ENCODE results near the gene CLIC5. TPM values are rescaled to one million over a fixed set of nuclear protein-coding genes. Genes with fewer than 3 reads are reported as not detected.
A peak's percentile ranks its signal among the peaks of the same experiment; 100 is the strongest.

The CLIC5 gene
- total RNA-seq, 1 experiment from 2014 or later, result not detected

DNA sequence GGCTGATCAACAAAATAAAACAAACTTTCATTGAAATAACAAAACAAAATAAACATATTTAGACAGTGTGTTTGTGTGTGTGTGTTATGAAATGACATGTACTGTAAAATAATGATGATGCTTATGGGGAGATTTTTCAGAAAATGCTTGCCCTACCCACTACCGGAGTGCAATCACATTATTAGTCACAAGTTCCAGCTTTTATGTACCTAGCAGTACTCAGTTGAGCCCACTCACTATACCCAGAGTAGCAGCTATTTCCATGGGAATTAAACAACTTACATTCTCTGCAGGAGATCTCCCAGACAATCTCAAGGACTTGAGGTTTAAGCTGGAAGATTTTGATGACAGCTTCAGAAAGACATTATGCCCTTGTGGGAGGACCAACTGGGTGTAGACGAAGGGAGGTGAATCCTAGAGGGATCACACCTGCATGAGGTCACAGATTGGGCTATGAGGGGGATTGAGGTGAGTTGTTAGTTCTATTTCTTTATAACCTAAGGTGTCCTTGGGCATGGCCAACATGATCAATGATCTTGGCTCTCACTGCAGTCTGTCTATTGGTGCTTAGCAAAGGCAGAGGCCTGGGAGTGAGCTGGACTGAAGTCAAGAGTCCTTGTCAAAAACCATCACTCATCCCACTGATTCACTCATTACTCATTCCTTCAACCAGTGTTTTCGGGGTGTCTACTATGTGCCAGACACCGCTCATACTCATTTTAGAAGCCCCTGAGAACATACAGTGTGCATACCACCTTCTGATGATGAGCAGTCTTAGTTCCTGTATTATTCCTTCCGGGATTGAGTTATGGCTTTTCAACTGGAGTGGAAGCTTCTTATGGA is 6.7 kb upstream of the CLIC5 start:
- POLR2A ChIA-PET, result interaction anchor here (0.8 to 0.9 kb wide), 2 partner anchors 10 to 148 kb away, joined by 3 to 5 read pairs; no protein-coding TSS in a partner anchor
- intact Hi-C loops (cut with micrococcal nuclease), result no loop called here
- Mint-ChIP-seq H3K4me3 (ENCODE audit: unreplicated experiment) (no peak overlapping the region), H3K27ac (ENCODE audit: low read depth, unreplicated experiment) (no peak overlapping the region), H3K9me3 (ENCODE audit: unreplicated experiment) (no peaks in the 10 kb centered on the region), H3K36me3 (ENCODE audit: insufficient read depth, unreplicated experiment) (no peaks in the 10 kb centered on the region), H3K27me3 (ENCODE audit: insufficient read depth, unreplicated experiment) (peaks cover 7% of the 10 kb centered on the region), H3K4me1 (ENCODE audit: insufficient read depth, unreplicated experiment) (peaks cover 16% of the 10 kb centered on the region)
- CTCF ChIA-PET, result interaction anchor here (0.6 kb wide), 1 partner anchor 50 kb away, joined by 3 read pairs; no protein-coding TSS in a partner anchor
- peak; percentile 59 for DNase-seq (ENCODE audit: unreplicated experiment)
- BruUV-seq (replicated peaks), result no TSS peak
- TF ChIP-seq, protein P1, sequence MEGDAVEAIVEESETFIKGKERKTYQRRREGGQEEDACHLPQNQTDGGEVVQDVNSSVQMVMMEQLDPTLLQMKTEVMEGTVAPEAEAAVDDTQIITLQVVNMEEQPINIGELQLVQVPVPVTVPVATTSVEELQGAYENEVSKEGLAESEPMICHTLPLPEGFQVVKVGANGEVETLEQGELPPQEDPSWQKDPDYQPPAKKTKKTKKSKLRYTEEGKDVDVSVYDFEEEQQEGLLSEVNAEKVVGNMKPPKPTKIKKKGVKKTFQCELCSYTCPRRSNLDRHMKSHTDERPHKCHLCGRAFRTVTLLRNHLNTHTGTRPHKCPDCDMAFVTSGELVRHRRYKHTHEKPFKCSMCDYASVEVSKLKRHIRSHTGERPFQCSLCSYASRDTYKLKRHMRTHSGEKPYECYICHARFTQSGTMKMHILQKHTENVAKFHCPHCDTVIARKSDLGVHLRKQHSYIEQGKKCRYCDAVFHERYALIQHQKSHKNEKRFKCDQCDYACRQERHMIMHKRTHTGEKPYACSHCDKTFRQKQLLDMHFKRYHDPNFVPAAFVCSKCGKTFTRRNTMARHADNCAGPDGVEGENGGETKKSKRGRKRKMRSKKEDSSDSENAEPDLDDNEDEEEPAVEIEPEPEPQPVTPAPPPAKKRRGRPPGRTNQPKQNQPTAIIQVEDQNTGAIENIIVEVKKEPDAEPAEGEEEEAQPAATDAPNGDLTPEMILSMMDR (IDR thresholded peaks at IDR 0.05; ENCODE audit: unreplicated experiment), result no peak

DNA sequence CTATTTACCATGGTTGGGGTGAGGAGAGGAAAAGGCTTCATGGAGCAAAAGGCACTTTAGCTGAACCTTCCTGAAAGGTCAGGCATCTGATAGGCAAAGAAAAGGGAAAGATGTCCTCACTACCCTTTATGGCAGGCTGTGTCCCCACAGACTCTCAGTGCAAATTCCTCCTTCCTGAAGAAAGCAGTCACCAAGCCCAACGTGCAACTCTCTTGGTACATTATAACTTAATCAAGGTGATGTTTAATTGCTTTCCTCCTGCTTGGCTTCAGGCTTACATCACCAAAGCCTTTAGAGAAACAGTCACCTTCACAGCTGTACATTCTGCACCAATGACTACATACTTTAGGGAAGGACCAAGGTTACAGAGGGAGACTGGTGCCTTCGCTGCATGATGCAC is 2.1 kb upstream of the CLIC5 start:
- POLR2A ChIA-PET, result no interaction called here
- TF ChIP-seq, protein P1 (IDR thresholded peaks at IDR 0.05; ENCODE audit: unreplicated experiment), result no peak
- CTCF ChIA-PET, result interaction anchor here (0.6 kb wide), 1 partner anchor 359 kb away, joined by 4 read pairs; no protein-coding TSS in a partner anchor
- no peak overlapping the region for H3K4me3 Mint-ChIP-seq (ENCODE audit: unreplicated experiment)
- H3K36me3 Mint-ChIP-seq (ENCODE audit: insufficient read depth, unreplicated experiment), result peaks cover 5% of the 10 kb centered on the region
- no peak overlapping the region for H3K27ac Mint-ChIP-seq (ENCODE audit: low read depth, unreplicated experiment)
- H3K9me3 Mint-ChIP-seq (ENCODE audit: unreplicated experiment), result no peaks in the 10 kb centered on the region
- DNase-seq (ENCODE audit: unreplicated experiment), result no peak
- peaks cover 13% of the 10 kb centered on the region for H3K4me1 Mint-ChIP-seq (ENCODE audit: insufficient read depth, unreplicated experiment)
- no TSS peak for BruUV-seq (replicated peaks)
- intact Hi-C loops (cut with micrococcal nuclease), result no loop called here
- peaks cover 45% of the 10 kb centered on the region for H3K27me3 Mint-ChIP-seq (ENCODE audit: insufficient read depth, unreplicated experiment)

DNA sequence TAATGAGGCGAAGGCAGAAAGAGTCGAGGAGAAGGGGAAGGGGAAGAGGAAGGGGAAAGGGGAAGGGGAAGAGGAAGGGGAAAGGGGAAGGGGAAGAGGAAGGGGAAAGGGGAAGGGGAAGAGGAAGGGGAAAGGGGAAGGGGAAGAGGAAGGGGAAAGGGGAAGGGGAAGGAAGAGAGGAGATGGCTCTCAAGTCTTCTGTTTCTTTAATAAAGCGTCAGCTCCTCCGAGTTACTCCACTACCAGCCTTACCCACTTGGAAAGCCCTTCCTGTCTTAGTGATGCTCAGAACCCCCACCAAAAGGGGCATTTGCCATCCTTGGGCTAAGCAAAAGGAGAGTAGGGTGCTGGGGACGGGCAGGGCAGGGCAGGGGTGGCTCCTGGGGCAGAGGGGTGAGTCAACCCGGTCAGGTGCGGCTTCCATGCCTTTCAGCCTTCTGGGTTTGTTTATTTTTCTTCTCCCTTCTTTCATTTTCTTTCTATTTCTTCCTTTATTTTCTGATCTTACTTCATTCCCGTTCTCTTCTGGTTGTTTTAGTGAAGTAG is 476 bp upstream of the CLIC5 start:
- intact Hi-C loops (cut with micrococcal nuclease), result no loop called here
- H3K36me3 Mint-ChIP-seq (ENCODE audit: insufficient read depth, unreplicated experiment), result peaks cover 5% of the 10 kb centered on the region
- CTCF ChIA-PET, result interaction anchor here (0.6 kb wide), 1 partner anchor 202 kb away, joined by 3 read pairs; no protein-coding TSS in a partner anchor

More for the DNA sequence above, 476 bp upstream of the CLIC5 start:
- BruUV-seq (replicated peaks), result no TSS peak
- H3K4me1 Mint-ChIP-seq (ENCODE audit: insufficient read depth, unreplicated experiment), result peaks cover 7% of the 10 kb centered on the region
- H3K27ac Mint-ChIP-seq (ENCODE audit: low read depth, unreplicated experiment), result no peak overlapping the region
- no peaks in the 10 kb centered on the region for H3K9me3 Mint-ChIP-seq (ENCODE audit: unreplicated experiment)
- peaks cover 45% of the 10 kb centered on the region for H3K27me3 Mint-ChIP-seq (ENCODE audit: insufficient read depth, unreplicated experiment)
- H3K4me3 Mint-ChIP-seq (ENCODE audit: unreplicated experiment), result no peak overlapping the region
- TF ChIP-seq, protein P1 (IDR thresholded peaks at IDR 0.05; ENCODE audit: unreplicated experiment), result no peak
- DNase-seq (ENCODE audit: unreplicated experiment), result no peak
- POLR2A ChIA-PET, result no interaction called here

Measured in MCF 10A (cell line).